GM12801 (cell line): ENCODE data around the gene MUC2.

Source experiments
- CTCF ChIP-seq: IDR thresholded peaks from one replicate; pipeline ENCODE4 v1.5.1; 2011; ENCODE audit warnings: control low read depth; ENCODE audit not compliant: insufficient read length; ENCODE audit errors: extremely low read depth

The MUC2 gene

GRCh38 chr11:1037506-1038055, 37.1 kb upstream of the MUC2 start:
- no peak for TF ChIP-seq CTCF

- TF ChIP-seq CTCF = no peak
These were observed 36.3 kb upstream of the MUC2 start for GRCh38 chr11:1038361-1038760.

- TF ChIP-seq CTCF = no peak
These were observed 35.8 kb upstream of the MUC2 start for GRCh38 chr11:1038921-1039320.

GRCh38 chr11:1039481-1040427, 34.9 kb upstream of the MUC2 start:
- TF ChIP-seq CTCF = no peak

- no peak for TF ChIP-seq CTCF
These were observed 34.1 kb upstream of the MUC2 start for GRCh38 chr11:1040428-1041148.

GRCh38 chr11:1041149-1041467, 33.6 kb upstream of the MUC2 start:
- TF ChIP-seq CTCF = no peak

GRCh38 chr11:1041471-1041870, 33.2 kb upstream of the MUC2 start:
- TF ChIP-seq CTCF = no peak
